HG03457 (cell line): Measurements from ENCODE around the gene YWHAB.
A peak's percentile ranks its signal among the peaks of the same experiment; 100 is the strongest.
"Not testable (repeated sequence)": the region's sequence is repeated elsewhere in the genome, so short reads cannot be mapped to it uniquely, and the experiment has no call there.

Source experiments
- ATAC-seq: cut with Tn5 transposase; IDR thresholded peaks from one replicate; pipeline ENCODE4 v1.9.1; 2021; ENCODE audit warnings: moderate number of reproducible peaks; ENCODE audit not compliant: unreplicated experiment

The YWHAB gene

DNA sequence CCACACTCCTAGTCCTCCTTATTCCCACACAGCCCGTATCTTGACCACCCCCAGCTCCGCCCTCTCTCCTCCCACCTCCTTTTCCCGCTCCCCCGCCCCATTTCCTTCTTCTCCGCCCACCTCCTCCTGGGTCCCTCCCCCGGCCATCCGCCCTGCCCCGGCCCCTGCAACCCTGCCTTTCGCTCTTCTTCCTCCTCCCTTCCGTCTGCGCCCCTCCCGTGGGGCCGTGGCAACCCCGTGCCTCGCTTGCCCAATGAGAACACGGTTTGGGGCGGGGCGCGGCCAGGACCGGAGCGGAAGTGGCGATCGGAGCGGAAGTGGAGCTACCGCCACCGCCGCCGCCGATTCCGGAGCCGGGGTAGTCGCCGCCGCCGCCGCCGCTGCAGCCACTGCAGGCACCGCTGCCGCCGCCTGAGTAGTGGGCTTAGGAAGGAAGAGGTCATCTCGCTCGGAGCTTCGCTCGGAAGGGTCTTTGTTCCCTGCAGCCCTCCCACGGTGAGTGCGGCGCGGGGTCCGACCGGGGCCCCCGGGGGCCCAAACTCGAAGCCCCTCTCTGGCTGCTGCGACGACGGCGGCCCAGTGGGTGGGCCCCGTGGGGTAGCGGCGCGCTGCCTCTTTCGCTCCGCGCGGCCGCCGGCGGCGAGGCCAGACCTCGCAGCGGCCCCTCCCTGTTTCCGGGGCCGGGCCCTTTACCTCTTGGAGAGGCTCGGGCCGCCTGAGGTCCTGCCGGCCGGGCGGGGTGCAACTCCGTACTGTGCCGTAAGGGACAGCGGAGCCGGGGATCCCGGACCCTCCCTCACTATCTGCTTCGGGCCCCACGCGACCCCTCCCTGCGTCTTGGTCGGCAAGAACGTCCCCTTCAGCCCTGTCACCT, at the start of gene YWHAB:
Gene YWHAB (plus strand): TSS at position 314 of the 874 bp plus-strand sequence. CDS start 15,829 bp downstream, outside the sequence.
- ATAC-seq, result peak; percentile 81

DNA sequence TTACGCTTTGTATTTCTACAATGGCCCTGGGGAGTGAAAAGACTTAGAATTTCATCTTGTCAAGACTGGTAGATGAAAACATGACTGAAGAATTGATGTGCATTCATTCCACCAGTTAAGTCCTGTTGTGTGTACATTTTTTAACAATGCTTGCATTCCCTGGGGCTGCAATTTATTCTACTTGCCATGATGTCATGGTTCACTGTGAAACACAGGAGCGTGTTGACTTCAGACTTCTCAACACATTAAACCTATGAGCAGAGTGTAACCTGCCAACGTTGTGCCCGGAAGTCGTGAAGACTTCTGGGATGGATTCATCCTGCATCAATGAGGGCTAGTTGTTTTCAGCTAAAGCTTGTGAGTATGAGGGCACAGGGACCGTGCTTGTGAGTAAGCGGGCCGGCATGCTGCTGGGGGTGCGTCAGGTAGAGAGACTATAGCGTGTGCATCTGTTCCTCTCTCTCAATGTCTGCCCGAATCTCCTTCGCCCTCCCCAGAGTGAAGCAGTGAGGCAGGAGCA, 48.8 kb upstream of the YWHAB start:
- no peak for ATAC-seq

DNA sequence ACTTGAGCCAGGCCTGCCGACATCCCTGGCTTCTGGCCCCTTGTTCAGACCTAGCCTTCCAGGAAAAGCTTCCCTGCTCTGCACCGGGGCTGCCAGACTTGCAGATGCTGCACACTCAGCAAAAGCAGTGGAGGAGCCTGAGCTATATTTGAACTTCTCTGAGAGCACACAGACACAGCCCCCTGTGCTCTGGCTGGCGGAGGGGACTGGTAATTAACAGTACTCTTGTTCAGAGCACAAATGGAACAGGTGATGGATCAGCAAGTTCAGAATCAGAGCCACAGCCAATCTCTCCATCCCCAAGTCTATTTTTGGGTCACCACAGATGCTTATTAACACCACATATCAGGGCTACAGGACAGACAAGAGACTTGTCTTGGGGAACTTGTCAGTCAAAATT, 47.6 kb upstream of the YWHAB start:
- no peak for ATAC-seq

DNA sequence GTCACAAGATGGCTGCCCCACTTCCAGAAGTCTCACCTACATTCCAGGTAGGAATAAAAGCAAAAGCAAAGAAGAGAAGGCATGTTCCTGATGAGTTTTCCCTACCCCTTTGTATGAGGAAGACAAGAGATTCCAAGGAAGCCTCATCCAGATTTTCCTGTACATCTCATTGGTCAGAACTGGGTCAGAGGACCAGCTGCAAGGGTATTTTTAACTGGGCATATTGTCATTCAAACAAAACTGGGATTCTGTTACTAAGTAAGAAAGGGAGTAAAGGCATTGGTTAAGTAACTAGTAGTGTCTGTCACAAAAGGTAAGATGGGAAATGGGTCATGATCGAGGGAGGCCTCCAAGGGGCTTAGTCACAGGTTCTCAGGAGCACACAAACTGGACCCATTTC, 47.0 kb upstream of the YWHAB start:
- ATAC-seq, result no peak

DNA sequence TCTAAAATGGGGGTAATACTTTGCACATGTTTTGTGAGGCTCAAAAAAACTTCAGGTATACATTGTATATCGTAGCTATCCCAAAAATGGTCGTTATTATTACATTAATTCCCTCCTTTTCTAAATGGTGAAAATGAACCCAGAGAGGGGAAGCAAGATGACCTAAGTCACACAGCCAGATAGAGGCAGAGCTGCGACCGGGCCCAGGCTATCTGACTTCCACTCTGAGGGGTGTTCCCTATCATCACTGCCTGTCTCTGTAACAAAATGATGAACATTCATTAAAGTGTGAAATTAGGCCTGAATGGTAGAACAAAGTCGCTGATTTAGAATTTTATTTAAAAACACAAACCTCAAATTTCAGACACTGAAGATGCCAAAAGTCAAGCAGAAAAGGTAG, 46.0 kb upstream of the YWHAB start:
- ATAC-seq, result no peak

DNA sequence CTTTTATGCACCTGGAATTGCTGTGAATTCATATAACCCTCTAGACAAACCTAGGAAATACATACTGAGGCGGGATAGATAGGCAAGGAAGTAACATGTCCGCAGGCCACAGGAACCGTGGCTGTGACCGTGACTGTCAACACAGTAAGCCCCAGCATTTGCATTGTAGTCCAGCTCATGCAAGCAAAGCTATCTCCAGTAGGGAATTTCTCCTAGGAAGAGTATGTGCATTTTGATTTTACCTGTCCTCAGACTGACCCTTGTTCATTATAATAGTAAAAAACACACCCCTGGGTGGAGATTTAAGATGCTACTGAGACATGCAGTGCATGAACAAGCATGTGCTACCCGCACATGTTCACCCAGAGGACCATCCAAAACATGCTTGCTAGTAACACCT, 44.7 kb upstream of the YWHAB start:
- no peak for ATAC-seq

DNA sequence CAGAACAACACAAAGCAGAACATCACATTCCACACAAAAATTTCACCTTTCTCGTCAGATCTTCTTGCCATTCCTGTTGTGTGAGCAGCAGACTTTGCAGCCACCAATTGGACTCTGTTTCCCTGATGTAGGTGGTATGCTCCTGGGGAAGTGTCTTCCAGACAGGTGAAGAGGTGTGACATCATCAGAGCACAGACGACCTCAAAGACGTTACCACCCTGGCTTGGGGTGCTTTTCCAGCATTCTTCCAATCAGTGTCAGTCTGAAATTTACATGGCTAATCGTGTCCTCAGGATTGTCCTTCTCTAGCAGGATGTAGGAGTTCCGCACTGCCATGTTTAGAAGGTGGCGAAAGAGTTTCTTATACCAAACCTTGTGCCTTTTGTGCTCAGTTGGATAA, 43.5 kb upstream of the YWHAB start:
- ATAC-seq, result no peak

DNA sequence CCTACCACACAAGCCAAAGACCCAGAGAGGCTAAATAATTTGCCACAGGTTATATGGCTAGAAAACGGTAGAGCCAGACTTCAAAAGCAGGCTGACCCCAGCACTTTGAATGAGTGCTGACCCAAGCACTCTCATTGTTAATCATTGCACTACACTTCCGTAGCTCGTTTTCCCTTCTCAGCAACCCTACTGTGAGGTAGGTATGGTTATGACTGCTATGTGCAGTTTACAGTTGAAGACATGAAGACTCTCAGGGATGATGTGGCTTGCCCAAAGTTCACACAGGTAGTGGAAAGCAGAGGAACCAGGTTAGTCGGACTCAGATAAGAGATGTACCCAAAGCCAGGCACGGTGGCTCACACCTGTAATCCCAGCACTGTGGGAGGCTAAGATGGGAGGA, 41.6 kb upstream of the YWHAB start:
- no peak for ATAC-seq

DNA sequence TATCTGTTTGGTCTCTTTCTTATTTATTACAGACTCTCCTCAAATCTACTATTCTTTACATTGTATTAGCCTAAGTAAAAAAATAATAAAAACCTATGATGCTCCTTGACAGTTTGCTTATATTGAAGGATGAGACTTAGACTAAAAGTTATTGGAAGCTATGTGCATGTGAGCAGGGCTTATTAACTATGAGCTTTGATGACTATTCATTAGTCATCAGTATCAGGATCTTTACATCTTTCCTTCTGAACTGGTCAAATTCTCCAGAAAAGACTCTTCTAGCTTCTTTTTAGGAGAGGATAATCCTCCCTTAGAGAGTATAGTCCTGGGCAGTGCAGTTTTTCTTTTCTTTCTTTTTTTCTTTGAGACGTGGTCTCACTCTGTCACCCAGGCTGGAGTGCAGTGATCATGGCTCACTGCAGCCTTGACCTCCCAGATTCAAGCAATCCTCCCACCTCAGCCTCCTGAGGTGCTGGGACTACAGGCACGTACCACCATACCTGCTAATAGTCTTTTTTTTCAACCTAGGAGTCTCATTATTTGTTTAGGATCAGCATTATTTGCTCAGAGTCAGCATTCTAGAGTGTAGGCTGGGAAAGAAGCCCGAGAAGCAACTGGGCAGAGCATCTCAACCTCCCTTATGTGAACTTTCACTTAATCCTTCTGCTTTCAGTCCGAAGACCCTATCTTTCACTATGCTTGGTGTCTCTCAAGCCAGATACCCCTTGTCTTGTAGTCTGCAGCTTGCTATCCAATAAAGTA, 37.1 kb upstream of the YWHAB start:
- no peak for ATAC-seq

DNA sequence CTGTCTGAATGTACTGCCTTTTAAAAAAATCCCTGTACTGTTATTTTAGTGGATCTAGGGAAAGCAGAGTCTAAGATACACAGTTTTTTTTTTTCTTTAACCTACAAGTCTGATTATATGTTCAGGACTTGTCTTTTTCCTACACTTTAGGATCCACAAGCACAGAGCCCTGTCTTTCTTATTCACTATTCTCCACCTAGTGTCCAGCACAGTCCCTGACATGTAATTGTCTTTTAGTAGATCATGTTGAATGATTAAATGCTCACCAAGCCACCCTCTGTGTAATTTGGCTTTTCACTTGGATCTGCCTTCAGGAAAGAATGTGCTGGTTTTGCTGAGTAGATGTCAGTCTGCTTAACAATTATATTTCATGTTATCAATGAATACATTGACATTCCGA, 35.8 kb upstream of the YWHAB start:
- no peak for ATAC-seq

DNA sequence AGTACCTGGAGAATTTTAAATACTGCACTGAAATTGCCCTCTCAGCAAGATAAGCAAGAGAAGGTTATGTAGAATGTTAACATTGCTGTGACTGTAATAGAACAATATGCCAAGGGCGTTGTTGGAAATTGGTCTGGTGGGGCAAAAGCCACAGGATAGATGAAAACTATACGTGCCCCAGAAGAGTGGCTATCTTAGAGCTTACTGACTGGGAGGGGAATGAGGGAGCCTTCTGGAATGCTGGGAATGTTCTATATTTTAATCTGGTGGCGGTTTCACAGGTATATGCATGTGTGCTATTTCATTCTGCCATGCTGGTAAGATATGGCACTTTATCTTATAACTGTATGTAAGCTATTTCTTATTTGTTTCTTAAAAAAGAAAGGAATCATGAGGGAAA, 35.2 kb upstream of the YWHAB start:
- no peak for ATAC-seq

DNA sequence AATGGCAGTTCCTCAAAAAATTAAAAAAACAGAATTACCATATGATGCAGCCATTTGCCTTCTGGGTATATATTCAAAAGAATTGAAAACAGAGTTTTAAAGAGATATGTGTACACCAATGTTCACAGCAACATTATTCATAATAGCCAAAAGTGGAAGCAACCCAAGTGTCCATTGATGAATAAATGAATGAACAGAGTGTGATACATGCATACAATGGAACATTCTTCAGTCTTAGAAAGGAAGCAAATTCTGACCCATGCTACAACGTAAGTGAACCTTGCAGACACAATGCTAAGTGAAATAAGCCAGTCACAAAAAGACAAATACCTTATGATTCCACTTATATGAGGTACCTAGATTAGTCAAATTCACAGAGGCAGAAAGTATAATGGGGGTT, 34.7 kb upstream of the YWHAB start:
- ATAC-seq, result no peak

DNA sequence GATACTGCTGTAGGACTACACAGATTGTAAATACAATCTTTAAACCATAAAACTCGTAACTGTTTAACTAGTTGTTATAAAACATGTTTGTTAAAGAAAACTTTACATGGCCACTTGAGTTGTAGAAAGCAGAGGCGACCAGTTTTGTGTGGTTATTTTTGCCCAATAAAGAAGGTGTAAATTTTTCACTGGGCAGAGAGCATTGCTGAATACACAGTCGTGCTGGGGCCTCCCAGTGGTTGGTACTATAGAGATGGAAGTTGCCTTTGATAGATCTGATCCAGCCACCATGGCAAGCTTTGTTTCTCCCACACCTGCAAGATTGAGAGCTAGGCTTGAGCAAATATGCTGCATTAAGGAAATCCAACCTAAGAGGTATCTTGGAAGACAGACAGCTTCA, 34.0 kb upstream of the YWHAB start:
- ATAC-seq, result no peak

DNA sequence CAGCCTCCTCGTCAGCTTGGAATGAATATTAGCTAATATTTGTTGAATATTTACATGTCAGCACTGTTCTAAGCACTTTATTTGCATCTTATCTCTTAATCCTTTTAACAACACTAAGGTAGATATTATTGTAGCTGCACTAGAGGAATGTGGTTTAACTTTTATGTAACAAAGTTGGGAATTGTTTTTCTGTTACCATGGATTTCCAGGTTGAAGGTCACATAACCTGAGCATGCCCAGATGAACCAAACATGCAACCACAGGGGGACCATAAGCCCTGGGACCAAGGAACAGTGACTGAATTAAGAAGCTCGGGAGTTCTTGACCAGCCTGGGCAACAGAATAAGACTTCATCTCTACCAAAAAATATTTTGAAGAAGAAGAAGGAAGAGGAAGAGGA, 29.1 kb upstream of the YWHAB start:
- ATAC-seq, result no peak

DNA sequence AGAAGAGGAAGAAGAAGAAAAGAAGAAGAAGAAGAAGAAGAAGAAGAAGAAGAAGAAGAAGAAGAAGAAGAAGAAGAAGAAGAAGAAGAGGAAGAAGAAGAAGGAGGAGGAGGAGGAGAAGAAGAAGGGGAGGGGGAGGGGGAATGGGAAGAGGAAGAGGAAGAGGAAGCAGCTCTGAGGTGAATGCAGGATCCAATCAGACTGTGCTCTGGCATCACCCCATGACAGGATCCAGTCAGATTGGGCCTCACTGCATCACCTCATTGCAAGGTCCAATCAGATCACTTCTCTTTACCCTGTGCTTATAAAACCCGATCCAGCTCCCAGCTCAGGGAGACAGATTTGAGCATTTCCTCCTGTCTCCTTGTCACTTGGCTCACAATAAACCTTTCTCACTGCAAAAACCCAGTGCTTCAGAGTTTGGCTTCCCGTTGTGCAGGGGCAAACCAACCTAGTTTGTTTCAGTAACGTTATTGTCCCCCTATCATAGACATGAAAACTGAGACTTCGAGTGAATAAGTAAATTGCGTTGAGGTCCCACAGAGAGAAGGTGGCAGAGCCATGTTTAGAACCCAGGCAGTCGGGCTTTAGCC, 28.6 kb upstream of the YWHAB start:
- no peak for ATAC-seq

DNA sequence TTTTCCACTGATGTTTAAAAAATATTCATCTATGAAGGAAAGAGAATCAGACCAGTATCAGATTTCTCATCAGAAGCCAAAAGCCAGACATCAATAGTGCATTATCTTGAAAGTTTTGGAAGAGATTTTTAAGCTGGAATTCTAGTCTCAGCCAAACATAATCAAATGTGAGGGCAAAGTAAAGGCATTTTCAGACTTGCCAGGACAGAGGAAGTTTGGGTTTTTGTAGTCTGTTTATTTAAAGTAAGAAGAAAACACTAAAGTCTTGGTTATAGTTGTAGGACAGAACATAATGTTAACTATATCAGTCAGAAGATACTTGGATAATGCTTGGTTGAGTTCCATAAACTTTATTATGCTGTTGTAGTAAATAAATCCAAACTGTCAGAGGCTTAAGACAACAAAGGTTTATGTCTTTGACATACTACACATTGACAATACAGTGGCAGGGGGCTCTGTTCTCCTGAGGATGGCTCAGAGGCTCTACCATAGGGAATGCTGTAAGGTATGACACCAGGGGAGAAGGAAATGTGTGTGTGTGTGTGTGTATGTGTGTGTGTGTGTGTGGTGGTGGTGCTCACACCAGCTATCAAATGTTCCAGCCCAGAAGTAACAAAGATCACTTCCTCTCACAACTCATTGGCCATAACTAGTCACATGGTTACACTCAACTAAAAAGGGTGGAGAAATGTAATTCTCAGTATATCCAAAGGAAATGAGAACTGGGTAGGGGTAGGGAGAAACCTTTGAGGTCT, 26.7 kb upstream of the YWHAB start:
- no peak for ATAC-seq

DNA sequence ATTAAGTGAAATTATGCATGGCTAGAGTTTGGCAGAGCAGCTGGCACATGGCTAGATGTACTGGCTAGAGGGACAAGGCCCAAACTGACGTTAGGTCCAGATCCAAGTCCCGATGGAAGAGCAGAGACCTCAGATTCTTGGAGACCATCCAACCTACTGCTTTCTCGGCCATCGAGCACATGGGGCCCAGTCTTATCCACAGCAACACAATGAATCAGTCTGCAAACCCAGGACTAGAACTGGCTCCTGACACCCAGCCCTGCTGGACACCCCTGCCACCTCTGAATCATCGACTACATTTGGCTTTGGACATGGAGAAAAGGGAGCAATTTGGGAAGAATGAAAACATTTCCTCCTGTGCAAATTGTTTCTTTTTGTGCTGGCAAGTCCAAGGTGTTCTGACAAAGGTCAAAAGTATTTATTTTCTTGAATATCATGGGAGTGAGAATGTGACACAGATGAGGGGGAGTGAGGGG, 23.9 kb upstream of the YWHAB start:
- ATAC-seq, result no peak

DNA sequence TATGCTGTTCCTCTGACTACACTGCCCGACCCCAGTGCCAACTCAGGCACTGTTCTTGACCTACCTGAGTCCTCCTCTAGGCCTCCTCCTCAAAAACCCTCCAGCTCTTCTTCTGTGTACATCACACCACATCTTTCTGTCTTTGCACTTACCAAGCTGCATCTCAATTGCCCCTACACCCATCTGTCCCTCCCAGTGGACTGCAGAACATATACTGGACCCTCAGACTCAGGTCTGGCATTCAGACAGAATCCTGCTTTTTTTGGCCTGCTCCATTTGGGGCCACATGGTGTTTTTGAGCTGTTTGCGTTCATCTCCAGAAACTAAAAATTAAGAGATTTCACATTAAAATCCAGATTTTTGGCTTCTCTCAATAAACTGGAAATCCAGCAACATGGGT, 23.2 kb upstream of the YWHAB start:
- ATAC-seq, result no peak

DNA sequence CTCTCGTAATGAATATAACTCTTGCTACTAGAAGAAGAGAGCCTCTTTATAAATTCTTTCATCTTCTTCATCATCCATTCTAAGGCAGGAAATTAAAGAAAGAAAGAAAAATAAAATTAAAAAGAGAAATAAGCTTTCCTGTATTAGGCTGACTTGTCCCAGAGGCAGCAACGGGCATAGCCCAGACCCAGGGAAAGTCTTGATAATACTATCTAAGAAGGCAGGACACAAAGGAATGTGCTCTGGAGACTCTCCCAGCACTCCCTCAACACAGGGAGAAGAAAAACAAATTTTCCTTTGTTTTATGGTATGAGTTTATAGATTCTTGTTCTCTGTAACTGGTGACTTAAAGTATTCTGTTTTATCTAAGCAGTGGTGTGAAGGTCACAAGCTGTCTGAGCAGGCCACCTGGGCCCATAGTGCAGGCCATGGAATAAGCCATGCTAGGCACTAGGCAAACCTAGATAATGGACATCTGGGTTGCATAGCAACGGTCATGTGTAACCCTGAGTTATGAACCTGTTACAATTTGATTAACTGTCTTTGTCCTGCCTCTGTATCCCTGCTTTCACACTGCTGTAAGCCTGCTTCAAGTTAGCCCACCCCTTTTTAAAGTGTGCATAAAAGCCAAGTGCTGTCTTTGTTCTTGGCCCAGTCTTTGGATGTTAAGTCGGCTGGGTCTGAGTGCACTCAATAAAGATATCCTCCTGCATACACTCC, 22.0 kb upstream of the YWHAB start:
- not testable (repeated sequence) for ATAC-seq

DNA sequence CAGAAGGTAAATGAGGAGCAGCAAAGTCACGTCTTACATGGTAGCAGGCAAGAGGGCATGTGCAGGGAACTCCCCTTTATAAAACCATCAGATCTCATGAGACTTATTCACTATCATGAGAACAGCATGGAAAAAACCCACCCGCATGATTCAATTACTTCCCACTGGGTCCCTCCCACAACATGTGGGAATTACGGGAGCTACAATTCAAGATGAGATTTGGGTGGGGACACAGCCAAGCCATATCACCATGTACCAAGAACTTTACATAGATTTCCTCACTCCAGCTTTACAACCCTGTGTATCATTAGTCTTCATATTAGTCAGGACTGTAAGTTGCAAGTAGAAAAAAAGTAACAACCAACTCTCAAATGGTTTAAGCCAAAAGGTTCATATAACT, 21.0 kb upstream of the YWHAB start:
- not testable (repeated sequence) for ATAC-seq
